K562 (cell line): ENCODE results near the gene MRPL9. TPM values are rescaled to one million over a fixed set of nuclear protein-coding genes. Genes with fewer than 3 reads are reported as not detected.

Experiments
- ATAC-seq: fragments of 200-7000 bp; cut with Tn5 transposase; 3 replicates; pipeline ENCODE4 v1.9.1; 2020; ENCODE audit warnings: moderate library complexity
- BruUV-seq: library from RNA; stranded (reverse); fragments of 400-500 nt; replicated peaks from 2 replicates; lab custom pipeline; 2021; lab: Mats Ljungman, UMichigan
- CTCF ChIA-PET: fragments of 300-600 bp; formaldehyde crosslinking; extraction: SDS; loops from one replicate; lab custom pipeline; 2021; ENCODE audit warnings: low intra/inter-chr PET ratio; lab: Yijun Ruan, JAX
- POLR2A ChIA-PET: fragments of 300-600, 350-650 bp; sonication (Branson Sonifier 250); formaldehyde crosslinking; extraction: SDS; loops from one replicate; lab custom pipeline; 2021; ENCODE audit warnings: antibody characterized with exemption, inconsistent platforms; lab: Yijun Ruan, JAX
- DNase-seq, 4 experiments: peaks; one replicate each; pipeline versions ENCODE4 v3.0.0 to v3.0.0-alpha.2; 2011 to 2018; ENCODE audit warnings: low spot score in 3 of 4, mixed read lengths in 3 of 4; ENCODE audit errors: extremely low read depth in 1 of 4
- FAIRE-seq: peaks from 2 replicates; lab custom pipeline; 2011; peaks lifted over from hg19 to GRCh38; lab: Jason Lieb, UNC
- H2AFZ ChIP-seq: 2 replicates; pipeline ENCODE4 v1.6.0; 2011; ENCODE audit warnings: low read depth, low read length, control low read depth, inconsistent platforms
- H3K27ac ChIP-seq: fragments of 200-600 bp; 3 replicates; pipeline ENCODE4 v1.8.0; 2011; ENCODE audit warnings: low read depth, mild to moderate bottlenecking, control low read depth, inconsistent platforms, low read length, moderate library complexity, mixed read lengths; ENCODE audit errors: extremely low read depth
- H3K27me3 ChIP-seq, 2 experiments: fragments of 300-600 bp in 1 of 2; 2 replicates in 1 of 2; 3 replicates in 1 of 2; pipeline versions ENCODE4 v1.6.0 to v1.8.0; 2011; ENCODE audit warnings: inconsistent platforms in 2 of 2, low read length in 2 of 2, mild to moderate bottlenecking in 1 of 2, mixed read lengths in 1 of 2, moderate library complexity in 1 of 2; ENCODE audit not compliant: control insufficient read depth in 2 of 2, insufficient read depth in 2 of 2
- H3K36me3 ChIP-seq: fragments of 300-600 bp; 3 replicates; pipeline ENCODE4 v1.8.0; 2011; ENCODE audit warnings: mild to moderate bottlenecking, low read length, inconsistent platforms; ENCODE audit not compliant: control insufficient read depth, insufficient read depth
- H3K4me1 ChIP-seq, 2 experiments: fragments of 200-600 bp in 1 of 2; replicated peaks in 1 of 2; 2 replicates in 1 of 2; 3 replicates in 1 of 2; pipeline versions ENCODE4 v1.5.1 to v1.8.0; 2011; ENCODE audit warnings: inconsistent platforms in 2 of 2, low read length in 2 of 2, mild to moderate bottlenecking in 1 of 2, mixed read lengths in 1 of 2, moderate library complexity in 1 of 2; ENCODE audit not compliant: control insufficient read depth in 2 of 2, insufficient read depth in 2 of 2
- H3K4me2 ChIP-seq: 2 replicates; pipeline ENCODE4 v1.6.1; 2011; ENCODE audit warnings: low read length, control low read depth, inconsistent platforms, mixed read lengths; ENCODE audit not compliant: insufficient read depth
- H3K4me3 ChIP-seq: fragments of 200-600 bp; sonication (generic), shearing (Covaris generic); 2 replicates; pipeline ENCODE4 v1.5.1; 2016; ENCODE audit warnings: control low read depth, inconsistent platforms
- H3K79me2 ChIP-seq: fragments of 200-600 bp; 3 replicates; pipeline ENCODE4 v1.8.0; 2011; ENCODE audit warnings: low read length, inconsistent platforms; ENCODE audit not compliant: control insufficient read depth, insufficient read depth
- H3K9ac ChIP-seq, 2 experiments: 2 replicates each; pipeline versions ENCODE4 v1.6.0 to v1.6.1; 2011; ENCODE audit warnings: low read depth in 2 of 2, low read length in 2 of 2, control low read depth in 1 of 2, inconsistent platforms in 1 of 2, mild to moderate bottlenecking in 1 of 2, mixed read lengths in 1 of 2; ENCODE audit not compliant: insufficient read depth in 1 of 2
- H3K9me1 ChIP-seq: one replicate; pipeline ENCODE4 v1.6.0; 2011; ENCODE audit warnings: inconsistent platforms, mild to moderate bottlenecking, low read length, moderate library complexity; ENCODE audit not compliant: control insufficient read depth, insufficient read depth
- H3K9me3 ChIP-seq: replicated peaks from 2 replicates; pipeline ENCODE4 v1.5.1; 2011; ENCODE audit warnings: low read depth, low read length, inconsistent platforms; ENCODE audit not compliant: control insufficient read depth, insufficient read depth
- H4K20me1 ChIP-seq: replicated peaks from 2 replicates; pipeline ENCODE4 v1.6.1; 2011; ENCODE audit warnings: low read length, inconsistent platforms, mixed read lengths; ENCODE audit not compliant: control insufficient read depth, insufficient read depth
- ATF2 ChIP-seq: sonication (generic); formaldehyde crosslinking; IDR thresholded peaks from 2 replicates; pipeline ENCODE4 v1.8.1; 2022; ENCODE audit warnings: missing genetic modification reagents
- ATF4 ChIP-seq: fragments of 450-650 bp; formaldehyde crosslinking; IDR thresholded peaks from 2 replicates; pipeline ENCODE4 v1.4.0; 2022; ENCODE audit warnings: mild to moderate bottlenecking, moderate library complexity
- CXXC5 ChIP-seq: fragments of 250-450 bp; sonication (Bioruptor Pico); IDR thresholded peaks from 2 replicates; pipeline ENCODE4 v1.8.0; 2022; ENCODE audit warnings: inconsistent platforms, mild to moderate bottlenecking, moderate library complexity
- ZNF583 ChIP-seq: fragments of 250-450 bp; sonication (Bioruptor Pico); IDR thresholded peaks from 2 replicates; pipeline ENCODE4 v1.4.0; 2020
- WGBS: fragments of 100-300 bp; shearing (Covaris generic); methylation state at CpG from one replicate; pipeline ENCODE4 v1.1.6; 2016; ENCODE audit warnings: low coverage, mixed read lengths; ENCODE audit not compliant: insufficient coverage; ENCODE audit errors: missing lambda C conversion rate; 5-methylcytosine and 5-hydroxymethylcytosine counted together
- in situ Hi-C: fragments of 300-500 bp; cut with MboI; formaldehyde crosslinking; loops from 4 replicates; pipeline ENCODE4 v1.15.0; 2018; ENCODE audit warnings: inconsistent platforms, mixed read lengths
- intact Hi-C: fragments of 100-400 bp; cut with micrococcal nuclease; formaldehyde crosslinking; loops from 2 replicates; pipeline ENCODE4 v1.14.2; 2022
- polyA plus RNA-seq, 8 experiments: library from polyadenylated mRNA; depleted of rRNA in 4 of 8; stranded (reverse) in 5 of 8; unstranded in 3 of 8; fragments of >200 nt; fragmentation: Nextera tagmentation in 2 of 8; fragmentation: Illumina TruSeq in 1 of 8; extraction: Ambion mirVana in 2 of 8; extraction: Trizol in 1 of 8; gene quantifications; 2 replicates each; pipeline versions ENCODE4 v1.2.1 to v1.2.3, GENCODE V29; 2011 to 2014; ENCODE audit warnings: inconsistent platforms in 1 of 8, missing spikeins in 1 of 8
- total RNA-seq, 7 experiments: library from RNA; depleted of rRNA in 6 of 7; stranded (reverse); fragments of >200 nt in 6 of 7; fragmentation: Illumina TruSeq in 2 of 7; extraction: Trizol in 2 of 7; gene quantifications; 2 replicates each; pipeline versions ENCODE4 v1.2.1 to v1.2.3, GENCODE V29; 2011 to 2021; ENCODE audit warnings: low replicate concordance in 1 of 7

The MRPL9 gene
- total and polyA plus RNA-seq, 9 of the 15 experiments (the other 6 are each of a cell fraction or from before 2014, with no cell fraction given): 38.0 to 162 (median 111) TPM

GRCh38 chr1:151737026-151737425 is 26.3 kb downstream of the MRPL9 start:
- ATAC-seq: no peak
- 15% methylated on average over 2 of the region's 2 CpGs for WGBS
- peaks cover 11% of the 10 kb centered on the region for H3K9me3 ChIP-seq
- no peaks in the 10 kb centered on the region for H3K9me1 ChIP-seq
- in situ Hi-C loops: loop anchor here (5.0 to 10.0 kb wide), 2 partner anchors 200 to 292 kb away; no protein-coding TSS in a partner anchor
- TF ChIP-seq ZNF583 (CRISPR knock-in tag): no peak
- no peak for TF ChIP-seq CXXC5 (CRISPR knock-in tag)
- TF ChIP-seq ATF4 (CRISPR knock-in tag): no peak
- no peak for TF ChIP-seq ATF2
- TF ChIP-seq, all 486 proteins: peak for 0
- FAIRE-seq (no peak), DNase-seq (no peak)
- H4K20me1 ChIP-seq: no peaks in the 10 kb centered on the region
- no TSS peak for BruUV-seq
- peaks cover 4 to 9% of the 10 kb centered on the region in 2 experiments; a peak in 4 of 5 replicates for H3K4me1 ChIP-seq
- no peak overlapping the region for H3K4me2 ChIP-seq
- intact Hi-C loops: loop anchor here (5.0 to 10.0 kb wide), 3 partner anchors 260 to 545 kb away; partner anchors contain the start of genes RFX5 and VPS72
- POLR2A ChIA-PET: interaction anchor here (0.5 kb wide), 1 partner anchor 443 kb away, joined by 3 read pairs; no protein-coding TSS in a partner anchor
- no peak overlapping the region for H3K4me3 ChIP-seq
- H2AFZ ChIP-seq: no peak overlapping the region
- no peaks in the 10 kb centered on the region for H3K36me3 ChIP-seq
- no peak overlapping the region for H3K9ac ChIP-seq
- CTCF ChIA-PET: no interaction called here
- H3K79me2 ChIP-seq: no peaks in the 10 kb centered on the region
- H3K27me3 ChIP-seq: peaks cover 12 to 16% of the 10 kb centered on the region in 2 experiments
- no peak overlapping the region for H3K27ac ChIP-seq
